Suprapubic skin (tissue), 4 donors: ENCODE data around the gene PIGX.

ENCODE experiments used
- CTCF ChIP-seq, 2 donors: fragments of 200-600 bp in 1 of 2; fragments of 450-650 bp in 1 of 2; sonication (generic) in 1 of 2; IDR thresholded peaks; one replicate each; pipeline ENCODE4 v1.5.1; 2016 to 2019; ENCODE audit warnings: antibody characterized with exemption in 2 of 2, mild to moderate bottlenecking in 1 of 2, moderate library complexity in 1 of 2
- EP300 ChIP-seq: sonication (generic); formaldehyde crosslinking; IDR thresholded peaks from one replicate; pipeline ENCODE4 v1.6.1; 2017; ENCODE audit warnings: antibody characterized with exemption
- POLR2A ChIP-seq, 2 donors: fragments of 450-650 bp; IDR thresholded peaks; one replicate each; pipeline ENCODE4 v1.6.1; 2017; ENCODE audit warnings: antibody characterized with exemption in 2 of 2, mild to moderate bottlenecking in 2 of 2, moderate library complexity in 2 of 2
- POLR2AphosphoS5 ChIP-seq, 3 donors: sonication (generic); formaldehyde crosslinking; IDR thresholded peaks; one replicate each; pipeline ENCODE4 v1.6.1; 2017; ENCODE audit warnings: antibody characterized with exemption in 3 of 3

GRCh38 chr3:196706731-196707130, 5.4 kb upstream of the PIGX start:
- TF ChIP-seq EP300 = no peak
- no peak for TF ChIP-seq CTCF (IDR thresholded peaks at IDR 0.05)
- no peak for TF ChIP-seq POLR2A (IDR thresholded peaks at IDR 0.05)
- TF ChIP-seq POLR2AphosphoS5 (IDR thresholded peaks at IDR 0.05) = no peak
